Panc1 (cell line): Measurements from ENCODE around the gene LRRD1. TPM values are rescaled to one million over a fixed set of nuclear protein-coding genes. Genes with fewer than 3 reads are reported as not detected.

Experiments used
- ATAC-seq: fragments of 200-7000 bp; cut with Tn5 transposase; 2 replicates; pipeline ENCODE4 v1.9.1; 2020; ENCODE audit warnings: mild to moderate bottlenecking, moderate library complexity
- BruUV-seq: library from RNA; stranded (reverse); fragments of 400-500 nt; replicated peaks from 2 replicates; lab custom pipeline; 2021; lab: Mats Ljungman, UMichigan
- CTCF ChIA-PET: fragments of 300-600 bp; sonication (Branson Sonifier 250); formaldehyde crosslinking; loops from one replicate; lab custom pipeline; 2022; ENCODE audit warnings: antibody characterized with exemption; lab: Charles Lee
- POLR2A ChIA-PET: fragments of 300-600 bp; sonication (Branson Sonifier 250); formaldehyde crosslinking; loops from one replicate; lab custom pipeline; 2022; ENCODE audit warnings: antibody characterized with exemption; lab: Charles Lee
- DNase-seq: peaks from one replicate; pipeline ENCODE4 v3.0.0-alpha.2; 2010; ENCODE audit warnings: low read depth, low spot score
- H3K27ac ChIP-seq: 2 replicates; pipeline ENCODE4 v1.5.1; 2011; ENCODE audit warnings: mild to moderate bottlenecking, low read length, inconsistent platforms
- H3K27me3 ChIP-seq: fragments of 200-500 bp; sonication (Bioruptor generic); 2 replicates; pipeline ENCODE4 v1.6.0; 2014; ENCODE audit warnings: low read length, inconsistent platforms; ENCODE audit not compliant: control insufficient read depth, insufficient read depth
- H3K36me3 ChIP-seq: fragments of 200-500 bp; sonication (Bioruptor generic); 2 replicates; pipeline ENCODE4 v1.5.1; 2014; ENCODE audit warnings: inconsistent platforms, mild to moderate bottlenecking, low read length, moderate library complexity; ENCODE audit not compliant: control insufficient read depth, insufficient read depth
- H3K4me1 ChIP-seq: 2 replicates; pipeline ENCODE4 v1.5.1; 2011; ENCODE audit warnings: inconsistent platforms, mild to moderate bottlenecking, low read length, moderate library complexity; ENCODE audit not compliant: control insufficient read depth, insufficient read depth
- H3K4me3 ChIP-seq, 2 experiments: 2 replicates each; pipeline ENCODE4 v1.5.1; 2011 to 2012; ENCODE audit warnings: low read depth in 2 of 2, low read length in 2 of 2, mild to moderate bottlenecking in 2 of 2, inconsistent platforms in 1 of 2, moderate library complexity in 1 of 2
- H3K9me3 ChIP-seq: fragments of 200-500 bp; sonication (Bioruptor generic); 2 replicates; pipeline ENCODE4 v1.5.1; 2014; ENCODE audit warnings: low read depth, mild to moderate bottlenecking, inconsistent platforms, low read length, moderate library complexity; ENCODE audit not compliant: control insufficient read depth, insufficient read depth
- CTCF ChIP-seq: fragments of 450-650 bp; IDR thresholded peaks from 2 replicates; pipeline ENCODE4 v1.5.1; 2017; ENCODE audit warnings: mild to moderate bottlenecking
- POLR2AphosphoS5 ChIP-seq: IDR thresholded peaks from 2 replicates; pipeline ENCODE4 v1.6.1; 2012; ENCODE audit warnings: mild to moderate bottlenecking, low read depth, low read length, moderate library complexity
- REST ChIP-seq, 2 experiments: IDR thresholded peaks; 2 replicates each; pipeline ENCODE4 v1.6.1; 2011 to 2012; ENCODE audit warnings: low read depth in 2 of 2, control low read depth in 1 of 2, low read length in 1 of 2, mild to moderate bottlenecking in 1 of 2, moderate library complexity in 1 of 2; ENCODE audit not compliant: insufficient read depth in 1 of 2
- SIN3A ChIP-seq: IDR thresholded peaks from 2 replicates; pipeline ENCODE4 v1.6.1; 2012; ENCODE audit warnings: low read depth, mild to moderate bottlenecking, low read length, moderate library complexity, borderline replicate concordance; ENCODE audit not compliant: insufficient read depth
- TCF7L2 ChIP-seq: IDR thresholded peaks from 2 replicates; pipeline ENCODE4 v1.6.1; 2011; ENCODE audit warnings: mild to moderate bottlenecking, low read depth, low read length, inconsistent platforms
- in situ Hi-C: cut with HindIII; loops from 2 replicates; pipeline ENCODE4 v1.10.0; 2016; ENCODE audit warnings: low sequenced_read_pairs, low pct_unique_long_range_greater_than_20kb
- intact Hi-C: fragments of 100-400 bp; cut with micrococcal nuclease; formaldehyde crosslinking; loops from one replicate; pipeline ENCODE4 v1.10.0; 2022; ENCODE audit not compliant: unreplicated experiment
- microRNA-seq: library from miRNA; unstranded; fragments of <30 nt; microRNA quantifications from one replicate; pipeline ENCODE4 v1.1.0, GENCODE V29; 2020; ENCODE audit not compliant: unreplicated experiment
- total RNA-seq: library from RNA; stranded (reverse); gene quantifications from one replicate; pipeline ENCODE4 v1.2.1, GENCODE V29; 2021; ENCODE audit not compliant: unreplicated experiment

Gene LRRD1
- total RNA-seq, 1 experiment from 2014 or later: 0.05 TPM

- Histone ChIP-seq H3K4me1 (no peaks in the 10 kb centered on the region), H3K27ac (no peak overlapping the region), H3K9me3 (no peaks in the 10 kb centered on the region), H3K27me3 (no peaks in the 10 kb centered on the region), H3K4me3 (no peak overlapping the region), H3K36me3 (peaks cover 5% of the 10 kb centered on the region; the same call in 1 of the 2 replicates)
- intact Hi-C loops (no loop called here), in situ Hi-C loops (no loop called here)
- TF ChIP-seq POLR2AphosphoS5: no peak
- no peak for TF ChIP-seq TCF7L2
- no peak for TF ChIP-seq CTCF
- TF ChIP-seq SIN3A: no peak
- no peak for TF ChIP-seq REST (IDR thresholded peaks at IDR 0.05; ENCODE audit: insufficient read depth in 1 of 2, low read depth in 2 of 2, low read length in 1 of 2)
- no peak for DNase-seq
- POLR2A ChIA-PET: no interaction called here
- CTCF ChIA-PET: no interaction called here
- BruUV-seq: no TSS peak
- ATAC-seq: no peak
Observed at GRCh38 chr7:92100534-92100933, 78.4 kb downstream of the LRRD1 start.

- Histone ChIP-seq H3K4me1 (no peaks in the 10 kb centered on the region), H3K9me3 (no peaks in the 10 kb centered on the region), H3K27ac (no peak overlapping the region), H3K27me3 (no peaks in the 10 kb centered on the region), H3K36me3 (peaks cover 5% of the 10 kb centered on the region; the same call in 1 of the 2 replicates), H3K4me3 (no peak overlapping the region)
- BruUV-seq: no TSS peak
- CTCF ChIA-PET: no interaction called here
- no peak for ATAC-seq
- intact Hi-C loops: no loop called here
- TF ChIP-seq CTCF: no peak
- TF ChIP-seq TCF7L2: no peak
- no peak for TF ChIP-seq POLR2AphosphoS5
- TF ChIP-seq REST (IDR thresholded peaks at IDR 0.05; ENCODE audit: insufficient read depth in 1 of 2, low read depth in 2 of 2, low read length in 1 of 2): no peak
- in situ Hi-C loops: no loop called here
- DNase-seq: no peak
- POLR2A ChIA-PET: no interaction called here
Observed at GRCh38 chr7:92095380-92095779, 83.6 kb downstream of the LRRD1 start.

Small RNA genes within 50 kb of the gene (microRNA-seq; reads per million reads assigned to microRNA genes)
- gene MIR1285-1: not detected

Other genes with a start within 250 kb of the LRRD1 start
- 31.6 TPM for gene AKAP9, start 238.3 kb downstream of the LRRD1 start, total RNA-seq
- 131 TPM for gene CYP51A1, start 44.7 kb downstream of the LRRD1 start, total RNA-seq
- 50.1 TPM for gene KRIT1, start 66.8 kb upstream of the LRRD1 start, total RNA-seq
- gene ANKIB1, start 66.8 kb upstream of the LRRD1 start, total RNA-seq: 83.8 TPM